Measurements from ENCODE around the gene INPP5B. TPM values are rescaled to one million over a fixed set of nuclear protein-coding genes. Genes with fewer than 3 reads are reported as not detected.

Gene INPP5B
- total and polyA plus RNA-seq, 12 donors: 10.4 to 32.3 (median 20.9) TPM

- Histone ChIP-seq H3K27me3 (no peaks in the 10 kb centered on the region), H3K36me3 (replicated peaks in 1 of 2) (peaks cover 0 to 88% of the 10 kb centered on the region in 2 donors), H3K4me3 (no peak overlapping the region), H3K9me3 (replicated peaks in 1 of 3) (no peaks in the 10 kb centered on the region), H3K4me1 (replicated peaks in 1 of 2) (no peaks in the 10 kb centered on the region), H3K27ac (no peak overlapping the region)
- 93 to 100% (median 100%) methylated on average over 1 of the region's 1 CpG for WGBS, 4 donors
- intact Hi-C loops (cut with DNase I): no loop called here
- DNase-seq: no peak
- TF ChIP-seq, protein P1, sequence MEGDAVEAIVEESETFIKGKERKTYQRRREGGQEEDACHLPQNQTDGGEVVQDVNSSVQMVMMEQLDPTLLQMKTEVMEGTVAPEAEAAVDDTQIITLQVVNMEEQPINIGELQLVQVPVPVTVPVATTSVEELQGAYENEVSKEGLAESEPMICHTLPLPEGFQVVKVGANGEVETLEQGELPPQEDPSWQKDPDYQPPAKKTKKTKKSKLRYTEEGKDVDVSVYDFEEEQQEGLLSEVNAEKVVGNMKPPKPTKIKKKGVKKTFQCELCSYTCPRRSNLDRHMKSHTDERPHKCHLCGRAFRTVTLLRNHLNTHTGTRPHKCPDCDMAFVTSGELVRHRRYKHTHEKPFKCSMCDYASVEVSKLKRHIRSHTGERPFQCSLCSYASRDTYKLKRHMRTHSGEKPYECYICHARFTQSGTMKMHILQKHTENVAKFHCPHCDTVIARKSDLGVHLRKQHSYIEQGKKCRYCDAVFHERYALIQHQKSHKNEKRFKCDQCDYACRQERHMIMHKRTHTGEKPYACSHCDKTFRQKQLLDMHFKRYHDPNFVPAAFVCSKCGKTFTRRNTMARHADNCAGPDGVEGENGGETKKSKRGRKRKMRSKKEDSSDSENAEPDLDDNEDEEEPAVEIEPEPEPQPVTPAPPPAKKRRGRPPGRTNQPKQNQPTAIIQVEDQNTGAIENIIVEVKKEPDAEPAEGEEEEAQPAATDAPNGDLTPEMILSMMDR (IDR thresholded peaks at IDR 0.05): no peak
- no peak for TF ChIP-seq POLR2A (IDR thresholded peaks at IDR 0.05)
Measured at GRCh38 chr1:37875833-37876232, 71.0 kb downstream of the INPP5B start.

DNA sequence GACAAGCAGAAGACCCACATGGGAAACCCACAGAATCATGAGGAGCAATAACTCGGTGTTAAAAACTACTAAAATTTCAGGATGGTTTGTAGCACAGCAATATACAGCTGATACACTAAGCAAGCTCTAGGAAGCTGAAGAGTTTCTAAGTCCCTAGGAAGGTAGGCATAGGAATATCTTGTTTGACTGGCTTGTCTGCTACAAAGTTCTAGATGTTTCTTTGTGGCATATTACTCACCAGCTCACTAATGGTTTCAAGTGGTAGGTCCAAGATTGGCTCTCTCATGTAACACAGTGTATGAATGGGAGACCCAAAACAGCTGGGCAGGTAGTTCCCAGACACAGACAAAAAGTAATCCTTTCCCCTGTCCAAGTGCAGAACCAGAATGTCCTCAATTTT is 74.2 kb downstream of the INPP5B start:
- Histone ChIP-seq H3K4me1 (replicated peaks in 1 of 2) (no peaks in the 10 kb centered on the region), H3K27ac (no peak overlapping the region), H3K36me3 (replicated peaks in 1 of 2) (peaks cover 0 to 90% of the 10 kb centered on the region in 2 donors), H3K4me3 (no peak overlapping the region), H3K9me3 (replicated peaks in 1 of 3) (no peaks in the 10 kb centered on the region), H3K27me3 (no peaks in the 10 kb centered on the region)
- intact Hi-C loops (cut with DNase I): no loop called here
- no peak for TF ChIP-seq POLR2A (IDR thresholded peaks at IDR 0.05)
- TF ChIP-seq, protein P1 (IDR thresholded peaks at IDR 0.05): no peak
- WGBS, 4 donors: 89 to 100% (median 94%) methylated on average over 1 of the region's 1 CpG
- DNase-seq: no peak

- TF ChIP-seq, protein P1 (IDR thresholded peaks at IDR 0.05): no peak
- TF ChIP-seq POLR2A (IDR thresholded peaks at IDR 0.05): no peak
- intact Hi-C loops (cut with DNase I): loop anchor here (5.0 to 10.0 kb wide), 3 partner anchors 64 to 276 kb away; partner anchors contain the start of genes C1orf122 (in 1 of the 2) and YRDC (in 1 of the 2)
- no peak overlapping the region for H3K27ac ChIP-seq
- no peaks in the 10 kb centered on the region for H3K9me3 ChIP-seq (replicated peaks in 1 of 3)
- no peaks in the 10 kb centered on the region for H3K4me1 ChIP-seq (replicated peaks in 1 of 2)
- no peak for DNase-seq
- 87 to 100% (median 95%) methylated on average over 1 to 2 of the region's 2 CpGs for WGBS, 4 donors
- peaks cover 0 to 90% of the 10 kb centered on the region in 2 donors for H3K36me3 ChIP-seq (replicated peaks in 1 of 2)
- no peaks in the 10 kb centered on the region for H3K27me3 ChIP-seq
- no peak overlapping the region for H3K4me3 ChIP-seq
Measured at GRCh38 chr1:37868466-37868865, 78.4 kb downstream of the INPP5B start.

DNA sequence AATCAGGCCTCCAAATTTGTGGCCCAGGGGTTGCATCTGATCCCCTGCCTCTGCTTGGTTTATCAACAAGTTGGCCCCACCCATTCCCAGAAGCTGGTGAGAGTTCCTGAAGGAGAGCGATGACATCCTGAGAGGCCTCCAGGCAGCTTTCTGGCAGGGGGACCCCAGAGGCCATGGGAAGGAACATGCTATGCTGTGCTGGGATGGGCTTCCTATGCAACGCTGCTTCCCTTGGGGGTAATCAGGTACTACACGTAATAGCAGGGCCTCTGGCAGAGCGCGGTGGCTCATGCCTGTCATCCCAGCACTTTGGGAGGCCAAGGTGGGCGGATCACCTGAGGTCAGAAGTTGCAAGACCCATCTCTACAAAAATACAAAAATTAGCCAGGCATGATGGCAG is 79.1 kb downstream of the INPP5B start:
- 80 to 98% (median 95%) methylated on average over 3 to 6 of the region's 6 CpGs for WGBS, 4 donors
- H3K4me3 ChIP-seq: no peak overlapping the region
- no peak for DNase-seq
- no peaks in the 10 kb centered on the region for H3K9me3 ChIP-seq (replicated peaks in 1 of 3)
- no peak for TF ChIP-seq POLR2A (IDR thresholded peaks at IDR 0.05)
- TF ChIP-seq, protein P1 (IDR thresholded peaks at IDR 0.05): no peak
- no peaks in the 10 kb centered on the region for H3K4me1 ChIP-seq (replicated peaks in 1 of 2)
- H3K36me3 ChIP-seq (replicated peaks in 1 of 2): peaks cover 0 to 90% of the 10 kb centered on the region in 2 donors
- no peaks in the 10 kb centered on the region for H3K27me3 ChIP-seq
- H3K27ac ChIP-seq: no peak overlapping the region
- intact Hi-C loops (cut with DNase I): loop anchor here (5.0 to 10.0 kb wide), 3 partner anchors 63 to 275 kb away; partner anchors contain the start of genes C1orf122 (in 1 of the 2) and YRDC (in 1 of the 2)

Measured in adrenal gland (tissue), 12 donors.